SK-N-MC (cell line): ENCODE measurements around the gene ULK4.

Experiments used
- EZH2 ChIP-seq: fragments of 200-600 bp; sonication (generic); IDR thresholded peaks from one replicate; pipeline ENCODE4 v1.6.1; 2017; ENCODE audit warnings: antibody characterized with exemption
- FOXP2 ChIP-seq: optimal IDR thresholded peaks from 2 replicates; pipeline ENCODE3; 2011; ENCODE audit warnings: mild to moderate bottlenecking, moderate library complexity; ENCODE audit not compliant: insufficient read depth; ENCODE audit errors: extremely low read length, control extremely low read depth
- POLR2AphosphoS5 ChIP-seq: IDR thresholded peaks from 2 replicates; pipeline ENCODE4 v1.6.1; 2012; ENCODE audit warnings: mild to moderate bottlenecking, low read depth, low read length, borderline replicate concordance

DNA sequence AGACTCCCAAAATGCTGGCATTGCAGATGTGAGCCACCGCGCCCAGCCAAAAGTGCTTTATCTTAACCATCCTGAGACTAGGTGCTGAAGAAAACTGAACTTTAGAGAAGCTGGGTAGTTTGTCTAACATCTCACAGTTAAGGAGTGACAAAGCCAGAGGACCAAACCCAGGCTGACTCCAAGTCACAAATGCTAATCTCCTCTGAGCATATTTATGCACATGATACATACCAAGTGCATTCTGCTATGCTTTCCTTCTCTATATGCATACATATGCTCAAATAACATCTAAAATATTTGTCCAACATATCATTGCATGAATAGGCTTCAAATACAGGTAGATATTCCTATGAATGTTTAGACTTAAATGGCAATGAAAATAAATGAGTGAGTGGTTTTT is 505.7 kb downstream of the ULK4 start:
- TF ChIP-seq EZH2, result no peak
- TF ChIP-seq POLR2AphosphoS5, result no peak
- no peak for TF ChIP-seq FOXP2
